T-helper 17 cell (primary cell): ENCODE data around the gene MRPS27. TPM values are rescaled to one million over a fixed set of nuclear protein-coding genes. Genes with fewer than 3 reads are reported as not detected.
"Not testable (repeated sequence)": the region's sequence is repeated elsewhere in the genome, so short reads cannot be mapped to it uniquely, and the experiment has no call there.

ENCODE experiments used
- ATAC-seq: fragments of 150-1000 bp; cut with Tn5 transposase; 2 replicates; pipeline ENCODE4 v1.10.0; 2021; ENCODE audit warnings: mild to moderate bottlenecking, moderate library complexity
- DNase-seq, 3 donors: peaks; one replicate each; pipeline versions ENCODE4 v3.0.0 to v3.0.0-alpha.2; 2020 to 2021
- H3K9me3 ChIP-seq: one replicate; pipeline ENCODE4 v1.7.0; 2013; ENCODE audit warnings: low read length, mild to moderate bottlenecking; ENCODE audit not compliant: control insufficient read depth, poor library complexity, severe bottlenecking
- H3K27ac Mint-ChIP-seq: one replicate; pipeline ENCODE4 v1.8.0; 2022; ENCODE audit warnings: mild to moderate bottlenecking, moderate library complexity, mixed read lengths
- H3K27me3 Mint-ChIP-seq: one replicate; pipeline ENCODE4 v1.8.0; 2022; ENCODE audit warnings: mixed read lengths
- H3K36me3 Mint-ChIP-seq: one replicate; pipeline ENCODE4 v1.8.0; 2022; ENCODE audit warnings: low read depth, mixed read lengths
- H3K4me1 Mint-ChIP-seq: one replicate; pipeline ENCODE4 v1.8.0; 2022; ENCODE audit warnings: mild to moderate bottlenecking, mixed read lengths
- H3K4me3 Mint-ChIP-seq: one replicate; pipeline ENCODE4 v1.8.0; 2022; ENCODE audit warnings: mild to moderate bottlenecking, moderate library complexity, mixed read lengths
- total RNA-seq, 4 donors: library from RNA in 2 of 4; stranded (reverse) in 2 of 4; gene quantifications; one replicate each; pipeline ENCODE4 v1.2.3 and lab custom pipeline; 2022 to 2026

Gene MRPS27
- total RNA-seq, 2 donors from 2014 or later, result 37.8 to 39.3 TPM

GRCh38 chr5:72313141-72313540 is 6.9 kb downstream of the MRPS27 start:
- peaks cover 9% of the 10 kb centered on the region for H3K36me3 Mint-ChIP-seq
- ATAC-seq (no peak), DNase-seq (no peak)
- no peaks in the 10 kb centered on the region for H3K27me3 Mint-ChIP-seq
- H3K4me1 Mint-ChIP-seq, result peaks cover 16% of the 10 kb centered on the region
- H3K4me3 Mint-ChIP-seq, result no peak overlapping the region
- no peaks in the 10 kb centered on the region for H3K9me3 ChIP-seq
- no peak overlapping the region for H3K27ac Mint-ChIP-seq

DNA sequence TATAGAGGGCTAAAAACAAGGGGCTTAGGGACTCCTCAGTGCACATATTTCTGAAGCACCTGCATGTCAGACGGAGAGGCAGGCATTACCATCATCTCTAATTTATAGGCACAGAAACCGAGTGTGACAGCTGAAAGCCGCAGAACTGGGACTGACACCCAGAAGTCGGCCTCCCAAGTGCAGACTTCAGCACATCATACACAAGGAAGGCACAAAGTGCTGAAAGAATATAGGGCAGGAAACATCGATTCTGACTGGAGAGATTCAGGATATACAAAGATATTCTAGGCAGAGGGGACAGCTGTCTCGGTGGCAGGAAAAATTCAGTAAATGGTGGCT is 11.2 kb downstream of the MRPS27 start:
- Mint-ChIP-seq H3K36me3 (peaks cover 7% of the 10 kb centered on the region), H3K4me1 (peaks cover 17% of the 10 kb centered on the region), H3K27me3 (no peaks in the 10 kb centered on the region), H3K4me3 (peak overlapping the region; percentile 90), H3K27ac (peak overlapping the region; percentile 94)
- no peak for DNase-seq
- no peak for ATAC-seq
- H3K9me3 ChIP-seq, result no peaks in the 10 kb centered on the region

DNA sequence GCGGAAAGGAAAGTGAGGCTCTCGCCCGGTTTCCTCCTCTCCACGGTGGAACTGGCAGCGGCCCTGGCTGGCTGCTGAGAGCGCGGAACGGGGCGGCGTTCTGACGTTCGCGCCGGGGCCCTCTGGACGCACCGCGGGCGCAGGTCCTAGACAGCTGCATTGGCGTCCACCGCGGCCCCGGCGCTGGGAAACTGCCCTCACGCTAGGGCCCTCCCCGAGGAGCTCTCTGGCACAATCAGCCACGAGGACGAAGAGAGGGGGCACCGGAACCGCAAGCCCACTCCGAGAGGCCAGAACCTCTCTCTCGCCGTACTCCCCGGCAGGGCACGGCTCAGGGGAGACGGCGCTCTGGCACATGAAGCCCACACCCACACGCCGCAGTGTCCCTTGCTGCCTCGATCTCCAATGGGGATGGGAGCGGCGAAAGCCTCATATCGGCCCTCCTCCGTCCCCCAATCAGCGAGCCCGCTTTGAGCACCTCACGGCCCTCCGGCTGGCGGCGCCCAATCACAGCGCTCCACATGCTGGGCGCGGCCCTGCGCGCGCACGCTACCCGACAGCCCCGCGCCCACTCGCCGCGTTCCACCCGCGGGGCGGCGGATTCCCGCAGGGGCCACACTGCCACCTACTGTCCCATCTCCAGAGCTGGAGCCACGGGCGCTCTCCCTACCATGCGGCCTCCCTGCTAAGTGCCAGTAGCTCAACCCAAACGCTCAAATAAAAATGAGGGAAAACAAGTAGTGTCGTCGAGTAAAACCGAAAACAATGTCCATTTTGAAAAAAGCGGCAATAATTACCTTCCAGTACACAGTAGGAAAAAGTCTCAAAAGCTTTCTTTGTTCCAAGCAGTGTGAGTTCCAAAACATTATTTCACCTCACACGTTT is 11.8 kb downstream of the MRPS27 start:
- peaks cover 14% of the 10 kb centered on the region for H3K4me1 Mint-ChIP-seq
- no peaks in the 10 kb centered on the region for H3K9me3 ChIP-seq
- H3K36me3 Mint-ChIP-seq, result peaks cover 7% of the 10 kb centered on the region
- no peaks in the 10 kb centered on the region for H3K27me3 Mint-ChIP-seq
- ATAC-seq (peak; percentile 97), DNase-seq (peak; percentile 92 to 96 (median 96))
- H3K4me3 Mint-ChIP-seq, result peak overlapping the region; percentile 90
- H3K27ac Mint-ChIP-seq, result peak overlapping the region; percentile 94

- peak overlapping the region; percentile 90 for H3K4me3 Mint-ChIP-seq
- H3K36me3 Mint-ChIP-seq, result peaks cover 5% of the 10 kb centered on the region
- no peaks in the 10 kb centered on the region for H3K9me3 ChIP-seq
- H3K27me3 Mint-ChIP-seq, result no peaks in the 10 kb centered on the region
- peak overlapping the region; percentile 94 for H3K27ac Mint-ChIP-seq
- DNase-seq (no peak), ATAC-seq (no peak)
- peaks cover 14% of the 10 kb centered on the region for H3K4me1 Mint-ChIP-seq
Observed at GRCh38 chr5:72307573-72307967, 12.5 kb downstream of the MRPS27 start.

DNA sequence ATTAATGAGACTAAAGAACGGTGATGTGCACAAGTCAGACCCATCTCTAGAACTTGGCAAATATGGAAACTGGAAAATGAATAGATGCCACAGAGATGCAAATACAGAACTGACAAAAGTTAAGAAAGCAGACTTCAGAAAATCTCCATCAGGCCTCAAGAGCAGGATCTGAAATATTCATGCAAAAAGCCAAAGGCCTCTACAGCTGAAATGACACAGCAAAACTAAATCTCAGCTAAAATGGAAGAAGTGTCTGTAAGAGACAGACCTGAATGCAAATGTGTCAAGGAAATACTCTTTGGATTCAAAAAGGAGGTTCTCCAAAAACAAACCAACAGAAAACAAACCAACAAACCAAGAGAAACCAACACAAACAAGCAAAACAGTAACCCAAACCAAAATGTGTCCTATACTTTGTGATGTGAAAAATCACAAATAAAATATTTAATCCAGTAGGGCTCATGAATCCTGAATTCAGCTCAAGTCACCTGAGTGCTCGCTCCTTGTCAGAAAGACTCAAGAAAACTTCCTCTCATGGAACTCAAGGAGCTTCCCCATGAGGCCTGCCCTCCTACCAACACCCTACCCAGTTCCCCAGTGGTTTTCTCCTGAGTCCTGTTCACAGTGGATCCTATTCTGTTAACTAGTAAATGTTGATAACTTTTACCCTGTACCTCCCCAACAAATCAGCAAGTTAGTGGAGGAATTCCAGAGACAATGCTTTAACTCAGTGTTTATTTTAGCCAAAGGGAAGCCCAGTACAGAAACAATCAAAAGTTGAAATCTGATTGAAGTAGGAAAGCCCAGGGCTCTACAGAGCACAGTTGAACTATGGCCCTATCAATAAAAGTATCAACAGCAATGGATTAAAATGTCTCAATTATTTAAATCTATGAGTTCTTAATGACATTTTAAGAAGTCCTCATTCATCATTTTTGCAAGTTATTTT is 14.6 kb downstream of the MRPS27 start:
- peaks cover 18% of the 10 kb centered on the region for H3K4me1 Mint-ChIP-seq
- DNase-seq (no peak), ATAC-seq (no peak)
- H3K4me3 Mint-ChIP-seq, result no peak overlapping the region
- H3K27me3 Mint-ChIP-seq, result no peaks in the 10 kb centered on the region
- no peaks in the 10 kb centered on the region for H3K9me3 ChIP-seq
- H3K27ac Mint-ChIP-seq, result peak overlapping the region; percentile 34
- peaks cover 3% of the 10 kb centered on the region for H3K36me3 Mint-ChIP-seq

GRCh38 chr5:72302171-72302570 is 17.9 kb downstream of the MRPS27 start:
- Mint-ChIP-seq H3K27me3 (no peaks in the 10 kb centered on the region), H3K36me3 (peaks cover 4% of the 10 kb centered on the region), H3K4me3 (no peak overlapping the region), H3K4me1 (peaks cover 27% of the 10 kb centered on the region), H3K27ac (no peak overlapping the region)
- H3K9me3 ChIP-seq, result no peaks in the 10 kb centered on the region
- ATAC-seq (no peak), DNase-seq (no peak)

DNA sequence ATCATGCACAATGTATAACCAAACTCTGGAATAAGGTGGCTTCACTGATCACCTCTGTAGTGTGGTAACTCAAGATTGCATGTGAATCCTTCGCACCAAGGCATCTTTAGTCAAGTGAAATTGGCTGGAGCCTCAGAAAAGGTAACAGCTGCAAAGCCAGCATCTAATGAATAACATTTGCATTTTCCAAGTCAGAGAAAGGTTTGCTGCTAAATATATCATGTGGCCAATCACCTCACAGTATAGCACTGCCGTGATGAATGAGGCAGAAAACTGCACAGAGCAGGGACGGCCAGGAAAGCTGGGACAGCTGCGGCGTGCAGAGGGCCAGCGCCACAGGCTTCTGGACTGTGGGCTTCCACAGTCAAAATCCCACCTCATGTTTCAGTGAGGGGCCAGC is 18.5 kb downstream of the MRPS27 start:
- Mint-ChIP-seq H3K4me3 (no peak overlapping the region), H3K36me3 (peaks cover 4% of the 10 kb centered on the region), H3K4me1 (peaks cover 27% of the 10 kb centered on the region), H3K27ac (no peak overlapping the region), H3K27me3 (no peaks in the 10 kb centered on the region)
- H3K9me3 ChIP-seq, result no peaks in the 10 kb centered on the region
- ATAC-seq (no peak), DNase-seq (no peak)

DNA sequence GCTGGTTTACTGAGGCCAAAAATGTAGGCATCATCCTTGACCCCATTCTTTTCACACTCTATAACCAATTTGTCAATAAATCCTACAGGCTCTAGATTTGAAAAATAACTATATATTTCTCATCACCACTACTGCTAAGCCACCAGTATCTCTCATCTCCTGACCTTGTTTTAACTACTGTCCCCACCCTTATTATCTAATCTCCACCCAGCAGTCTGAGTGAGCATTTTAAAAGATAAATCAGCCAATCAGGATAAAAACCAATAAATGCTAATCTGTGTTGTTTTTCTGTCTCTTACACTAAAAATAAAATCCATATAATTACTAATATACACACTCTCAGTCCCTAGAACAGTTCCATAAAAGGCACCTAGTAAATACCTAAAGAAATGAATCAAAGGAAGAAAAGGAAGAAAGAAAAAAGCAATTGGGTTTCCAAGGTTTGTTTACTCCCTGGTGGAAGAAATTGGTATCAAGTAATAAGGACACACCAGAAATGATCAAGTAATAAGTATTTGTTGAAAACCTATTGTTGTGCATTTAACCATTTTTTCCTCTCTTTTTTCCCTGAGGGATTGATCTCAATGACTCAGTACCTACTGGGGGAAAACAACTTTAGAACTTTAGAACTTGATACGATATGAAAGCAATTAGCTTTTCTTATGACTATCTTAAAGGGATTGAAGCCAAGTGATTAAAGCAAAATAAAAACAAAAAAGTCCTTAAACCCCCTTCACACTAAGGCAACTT is 19.3 kb downstream of the MRPS27 start:
- no peak for DNase-seq

GRCh38 chr5:72298711-72299110 is 21.3 kb downstream of the MRPS27 start:
- no peak for ATAC-seq
- H3K9me3 ChIP-seq, result no peaks in the 10 kb centered on the region
- H3K4me1 Mint-ChIP-seq, result peaks cover 25% of the 10 kb centered on the region
- H3K36me3 Mint-ChIP-seq, result peaks cover 10% of the 10 kb centered on the region
- no peaks in the 10 kb centered on the region for H3K27me3 Mint-ChIP-seq
- no peak overlapping the region for H3K4me3 Mint-ChIP-seq
- peak overlapping the region; percentile 24 for H3K27ac Mint-ChIP-seq
- no peak for DNase-seq

More for the DNA sequence above, 19.3 kb downstream of the MRPS27 start:
- ATAC-seq, result no peak
- no peaks in the 10 kb centered on the region for H3K27me3 Mint-ChIP-seq
- H3K27ac Mint-ChIP-seq, result no peak overlapping the region
- H3K4me3 Mint-ChIP-seq, result peak overlapping the region; percentile 47
- H3K4me1 Mint-ChIP-seq, result peaks cover 29% of the 10 kb centered on the region
- no peaks in the 10 kb centered on the region for H3K9me3 ChIP-seq
- peaks cover 7% of the 10 kb centered on the region for H3K36me3 Mint-ChIP-seq

- DNase-seq, H3K36me3 Mint-ChIP-seq, H3K4me3 Mint-ChIP-seq, H3K9me3 ChIP-seq, H3K27me3 Mint-ChIP-seq, H3K27ac Mint-ChIP-seq, ATAC-seq: not testable (repeated sequence)
- H3K4me1 Mint-ChIP-seq, result peaks cover 25% of the 10 kb centered on the region
Observed at GRCh38 chr5:72298136-72298535, 21.9 kb downstream of the MRPS27 start.

DNA sequence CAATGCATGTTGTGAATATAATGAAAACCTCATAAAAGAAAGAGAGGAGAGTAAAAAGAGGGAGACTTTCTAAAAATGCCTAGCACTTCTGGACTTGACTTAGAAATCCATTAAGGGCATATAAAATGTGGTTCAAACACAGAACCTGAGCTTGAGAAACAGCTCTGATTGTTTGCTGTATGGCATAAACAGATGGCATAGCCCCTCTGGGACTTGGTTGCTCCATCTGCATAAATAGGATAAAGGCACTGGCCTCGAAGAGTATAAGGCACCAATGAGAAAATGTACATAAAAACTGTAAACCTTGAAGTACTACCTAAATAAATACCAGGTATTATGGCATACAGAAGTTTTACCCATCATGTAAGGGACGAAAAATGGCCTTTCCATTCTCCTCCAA is 23.8 kb downstream of the MRPS27 start:
- no peak for ATAC-seq
- Mint-ChIP-seq H3K36me3 (peaks cover 10% of the 10 kb centered on the region), H3K27me3 (no peaks in the 10 kb centered on the region), H3K4me3 (no peak overlapping the region), H3K27ac (no peak overlapping the region), H3K4me1 (peaks cover 25% of the 10 kb centered on the region)
- H3K9me3 ChIP-seq, result no peaks in the 10 kb centered on the region
- no peak for DNase-seq

GRCh38 chr5:72295539-72295938 is 24.5 kb downstream of the MRPS27 start:
- no peaks in the 10 kb centered on the region for H3K27me3 Mint-ChIP-seq
- ATAC-seq (no peak), DNase-seq (no peak)
- H3K36me3 Mint-ChIP-seq, result peaks cover 10% of the 10 kb centered on the region
- peaks cover 22% of the 10 kb centered on the region for H3K4me1 Mint-ChIP-seq
- no peak overlapping the region for H3K4me3 Mint-ChIP-seq
- no peak overlapping the region for H3K27ac Mint-ChIP-seq
- no peaks in the 10 kb centered on the region for H3K9me3 ChIP-seq

DNA sequence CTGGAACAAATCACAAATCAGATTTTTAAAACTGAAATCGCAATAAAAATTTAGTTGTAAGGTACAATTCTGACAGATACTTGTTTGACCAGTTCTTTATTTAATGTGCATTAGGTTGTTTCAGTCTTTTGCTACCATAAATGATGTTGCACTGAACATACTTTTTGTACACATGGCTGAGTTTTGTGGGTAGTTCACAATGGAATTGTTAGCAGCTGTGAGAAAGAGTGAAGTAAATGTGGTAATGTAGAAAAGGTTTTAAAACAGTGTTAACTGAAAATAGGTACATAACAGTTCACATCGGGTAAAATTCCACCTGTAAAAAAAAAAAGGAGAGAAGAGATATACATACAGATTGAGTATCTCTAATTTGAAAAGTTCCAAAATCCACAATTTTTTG is 25.6 kb downstream of the MRPS27 start:
- no peak overlapping the region for H3K27ac Mint-ChIP-seq
- no peak for ATAC-seq
- H3K27me3 Mint-ChIP-seq, result no peaks in the 10 kb centered on the region
- DNase-seq, result no peak
- peaks cover 6% of the 10 kb centered on the region for H3K36me3 Mint-ChIP-seq
- no peak overlapping the region for H3K4me3 Mint-ChIP-seq
- peaks cover 15% of the 10 kb centered on the region for H3K4me1 Mint-ChIP-seq
- H3K9me3 ChIP-seq, result no peaks in the 10 kb centered on the region
